Measurements from ENCODE around the gene KAZN.

KAZN gene

DNA sequence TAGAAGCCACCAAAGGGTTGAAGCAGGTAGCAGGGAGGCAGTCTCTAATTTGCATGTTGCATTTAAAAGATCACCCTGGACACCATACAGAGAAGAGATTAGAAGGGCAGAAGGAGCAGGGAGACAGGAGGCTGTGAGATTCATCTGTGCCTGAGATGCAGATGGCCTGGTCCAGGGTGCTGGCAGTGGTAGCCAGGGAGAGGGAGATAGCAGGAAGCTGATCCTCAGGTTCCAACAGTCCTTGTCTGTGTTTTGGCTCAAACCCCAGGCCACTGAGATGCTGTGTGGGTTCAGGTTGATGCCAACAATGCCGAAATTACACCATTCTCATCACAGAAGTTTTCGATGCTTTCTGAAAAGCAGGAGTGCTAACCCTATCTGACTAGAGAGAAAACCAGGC lies 113.7 kb downstream of the KAZN start:
- no peak for FAIRE-seq
- DNase-seq (ENCODE audit: insufficient read length, low spot score): no peak
- TF ChIP-seq, protein P1, sequence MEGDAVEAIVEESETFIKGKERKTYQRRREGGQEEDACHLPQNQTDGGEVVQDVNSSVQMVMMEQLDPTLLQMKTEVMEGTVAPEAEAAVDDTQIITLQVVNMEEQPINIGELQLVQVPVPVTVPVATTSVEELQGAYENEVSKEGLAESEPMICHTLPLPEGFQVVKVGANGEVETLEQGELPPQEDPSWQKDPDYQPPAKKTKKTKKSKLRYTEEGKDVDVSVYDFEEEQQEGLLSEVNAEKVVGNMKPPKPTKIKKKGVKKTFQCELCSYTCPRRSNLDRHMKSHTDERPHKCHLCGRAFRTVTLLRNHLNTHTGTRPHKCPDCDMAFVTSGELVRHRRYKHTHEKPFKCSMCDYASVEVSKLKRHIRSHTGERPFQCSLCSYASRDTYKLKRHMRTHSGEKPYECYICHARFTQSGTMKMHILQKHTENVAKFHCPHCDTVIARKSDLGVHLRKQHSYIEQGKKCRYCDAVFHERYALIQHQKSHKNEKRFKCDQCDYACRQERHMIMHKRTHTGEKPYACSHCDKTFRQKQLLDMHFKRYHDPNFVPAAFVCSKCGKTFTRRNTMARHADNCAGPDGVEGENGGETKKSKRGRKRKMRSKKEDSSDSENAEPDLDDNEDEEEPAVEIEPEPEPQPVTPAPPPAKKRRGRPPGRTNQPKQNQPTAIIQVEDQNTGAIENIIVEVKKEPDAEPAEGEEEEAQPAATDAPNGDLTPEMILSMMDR (IDR thresholded peaks at IDR 0.05; ENCODE audit: insufficient read depth, missing control alignments): no peak

DNA sequence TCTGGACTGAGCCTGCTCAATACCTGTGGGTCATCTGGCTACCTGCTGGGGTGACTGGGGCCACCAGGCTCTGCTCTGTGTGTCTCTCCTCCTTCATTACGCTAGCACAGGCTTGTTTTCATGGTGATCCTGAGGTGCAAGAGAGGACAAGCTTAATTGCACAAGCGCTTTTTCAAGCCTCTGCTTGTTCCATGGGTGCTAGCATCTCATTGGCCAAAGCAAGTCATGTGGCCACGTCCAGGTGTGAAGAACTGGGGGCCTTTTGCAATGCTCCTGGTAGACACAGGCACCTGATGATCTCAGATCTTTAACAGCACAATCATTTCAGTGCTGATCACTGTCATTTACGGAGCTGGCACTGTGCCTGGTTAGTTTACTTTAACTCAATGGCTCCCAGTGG lies 114.6 kb downstream of the KAZN start:
- TF ChIP-seq, protein P1 (IDR thresholded peaks at IDR 0.05; ENCODE audit: insufficient read depth, missing control alignments): no peak
- no peak for DNase-seq (ENCODE audit: insufficient read length, low spot score)
- FAIRE-seq: no peak

DNA sequence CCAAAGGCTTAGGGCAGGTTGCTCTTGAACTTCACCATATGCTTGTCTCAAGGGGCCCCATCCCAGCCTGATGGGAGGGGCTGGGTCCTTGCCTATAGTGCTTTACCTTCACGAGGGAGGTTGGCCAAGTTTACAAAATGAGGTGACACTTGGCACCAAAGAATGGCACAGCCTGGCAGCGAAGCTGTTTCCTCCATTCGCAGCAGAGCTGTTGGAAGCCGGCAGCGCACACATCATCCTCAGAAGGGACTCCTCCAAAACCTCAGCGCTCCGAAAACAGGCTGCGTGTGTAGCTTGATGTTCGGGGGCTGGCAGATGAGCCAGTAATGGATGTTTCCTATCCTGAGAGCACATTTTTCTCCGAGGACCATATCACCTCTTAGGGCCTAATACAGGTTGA lies 116.8 kb downstream of the KAZN start:
- DNase-seq (ENCODE audit: insufficient read length, low spot score) (no peak), FAIRE-seq (no peak)
- TF ChIP-seq, protein P1 (IDR thresholded peaks at IDR 0.05; ENCODE audit: insufficient read depth, missing control alignments): no peak

DNA sequence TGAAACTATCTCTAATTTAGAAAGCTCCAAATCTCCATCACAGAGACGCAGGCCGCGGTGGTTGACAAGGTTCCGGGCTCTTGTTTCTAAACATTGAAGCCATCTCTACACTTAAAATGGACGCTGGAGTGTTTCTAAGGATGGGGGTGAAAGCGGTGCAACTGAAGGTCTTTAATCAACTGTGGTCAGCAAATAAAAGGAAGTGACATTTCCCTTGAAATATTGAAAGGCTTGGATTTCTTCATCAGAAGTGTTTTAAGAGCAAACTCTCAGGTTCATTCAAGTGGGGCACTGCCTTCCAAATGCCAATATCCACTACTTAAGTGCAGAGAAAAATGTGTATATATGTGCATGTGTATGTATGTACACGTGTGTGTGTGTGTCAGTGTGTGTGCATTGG lies 117.3 kb downstream of the KAZN start:
- no peak for FAIRE-seq
- no peak for DNase-seq (ENCODE audit: insufficient read length, low spot score)
- TF ChIP-seq, protein P1 (IDR thresholded peaks at IDR 0.05; ENCODE audit: insufficient read depth, missing control alignments): no peak

DNA sequence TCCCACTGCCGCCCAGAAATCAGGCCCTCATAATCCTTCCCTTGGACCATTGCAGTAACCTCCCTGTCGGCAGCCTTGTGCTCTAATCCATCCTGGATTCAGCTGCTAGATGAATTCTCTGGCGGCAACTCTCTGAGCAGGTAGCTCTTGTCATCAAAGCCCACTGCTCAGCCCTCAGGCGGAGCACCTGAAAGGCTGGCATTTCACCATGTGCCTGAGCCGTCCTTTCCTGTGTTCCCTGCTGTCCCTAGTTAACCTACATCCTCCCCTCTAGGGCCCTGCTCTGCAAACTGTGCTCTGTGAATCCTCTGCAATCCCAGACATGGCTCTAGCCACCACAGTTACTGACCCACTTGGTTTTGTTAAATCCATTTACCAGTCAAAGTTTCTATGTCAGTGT lies 118.0 kb downstream of the KAZN start:
- TF ChIP-seq, protein P1 (IDR thresholded peaks at IDR 0.05; ENCODE audit: insufficient read depth, missing control alignments): no peak
- DNase-seq (ENCODE audit: insufficient read length, low spot score) (no peak), FAIRE-seq (no peak)

DNA sequence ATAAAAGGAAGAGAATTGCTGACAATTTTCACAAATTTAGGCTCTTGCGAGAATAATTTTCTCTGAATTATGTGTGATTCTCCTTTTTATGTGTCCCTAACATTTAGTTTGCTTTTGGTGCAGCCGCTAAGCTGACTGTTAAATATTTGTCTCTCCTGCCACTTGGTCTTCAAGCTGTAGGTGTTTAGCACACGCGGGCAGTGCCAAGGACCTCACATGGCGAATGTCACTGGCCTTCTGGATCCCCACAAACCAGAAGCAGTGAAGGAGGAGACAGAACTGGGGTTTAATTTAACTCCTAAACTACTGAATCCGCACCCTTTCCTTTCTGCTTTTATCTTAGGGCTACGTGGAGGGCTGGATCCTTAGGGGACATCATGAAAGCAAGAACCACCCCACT lies 120.0 kb downstream of the KAZN start:
- TF ChIP-seq, protein P1 (IDR thresholded peaks at IDR 0.05; ENCODE audit: insufficient read depth, missing control alignments): no peak
- FAIRE-seq (no peak), DNase-seq (ENCODE audit: insufficient read length, low spot score) (no peak)

DNA sequence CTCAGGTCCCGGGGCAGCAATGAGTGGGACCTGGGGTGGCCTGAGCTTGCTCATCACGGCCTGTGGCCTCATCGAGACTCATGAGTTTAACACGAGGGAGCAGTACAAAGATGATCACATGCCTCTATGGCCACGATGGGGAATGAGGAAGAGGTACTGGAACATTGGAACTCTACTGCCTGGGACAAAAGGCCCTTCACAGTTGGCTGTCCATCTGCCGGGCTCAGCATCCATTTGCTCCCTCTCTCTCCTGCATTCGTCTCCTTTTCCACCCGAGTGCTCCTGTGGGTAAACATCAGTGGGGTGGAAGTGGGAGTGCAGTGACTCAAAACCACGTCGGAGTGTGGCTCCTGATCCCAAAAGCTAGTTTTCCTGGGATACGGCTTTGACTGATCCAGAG lies 124.9 kb downstream of the KAZN start:
- DNase-seq (ENCODE audit: insufficient read length, low spot score) (no peak), FAIRE-seq (no peak)
- TF ChIP-seq, protein P1 (IDR thresholded peaks at IDR 0.05; ENCODE audit: insufficient read depth, missing control alignments): no peak
